HS-27A (cell line): ENCODE measurements around the gene DCTN3.

Source experiments
- DNase-seq: peaks from one replicate; pipeline ENCODE4 v3.0.0-alpha.2; 2012; ENCODE audit warnings: low read depth, missing footprints

The DCTN3 gene

GRCh38 chr9:34573599-34574325, 46.5 kb downstream of the DCTN3 start:
- DNase-seq: no peak

- DNase-seq: no peak
These were observed 47.7 kb downstream of the DCTN3 start for GRCh38 chr9:34572628-34573027.

- no peak for DNase-seq
These were observed 48.2 kb downstream of the DCTN3 start for GRCh38 chr9:34572092-34572491.

GRCh38 chr9:34571481-34571810, 48.8 kb downstream of the DCTN3 start:
- DNase-seq: no peak

GRCh38 chr9:34570809-34571480, 49.4 kb downstream of the DCTN3 start:
- no peak for DNase-seq

GRCh38 chr9:34570376-34570775, 49.9 kb downstream of the DCTN3 start:
- no peak for DNase-seq

- DNase-seq: no peak
These were observed 51.5 kb downstream of the DCTN3 start for GRCh38 chr9:34568774-34569173.

- no peak for DNase-seq
These were observed 52.2 kb downstream of the DCTN3 start for GRCh38 chr9:34568133-34568532.

GRCh38 chr9:34566972-34567371, 53.3 kb downstream of the DCTN3 start:
- DNase-seq: no peak

GRCh38 chr9:34566322-34566721, 54.0 kb downstream of the DCTN3 start:
- DNase-seq: no peak

- no peak for DNase-seq
These were observed 54.4 kb downstream of the DCTN3 start for GRCh38 chr9:34565856-34566255.

GRCh38 chr9:34564617-34565016, 55.7 kb downstream of the DCTN3 start:
- DNase-seq: no peak
